NCI-H774 (cell line): Measurements from ENCODE around the gene CPXM1.
"Not testable (repeated sequence)": the region's sequence is repeated elsewhere in the genome, so short reads cannot be mapped to it uniquely, and the experiment has no call there.

ENCODE experiments used
- DNase-seq: peaks from one replicate; lab custom pipeline; 2025; lab: John Stamatoyannopoulos, UW

The CPXM1 gene

GRCh38 chr20:2799688-2800520 is 523 bp downstream of the CPXM1 start:
- DNase-seq = no peak

- no peak for DNase-seq
Observed at GRCh38 chr20:2799271-2799670, 1.2 kb downstream of the CPXM1 start.

GRCh38 chr20:2798814-2799213 is 1.6 kb downstream of the CPXM1 start:
- no peak for DNase-seq

- DNase-seq = no peak
Observed at GRCh38 chr20:2798095-2798805, 2.2 kb downstream of the CPXM1 start.

- DNase-seq = no peak
Observed at GRCh38 chr20:2797136-2797983, 3.1 kb downstream of the CPXM1 start.

GRCh38 chr20:2796011-2796660 is 4.3 kb downstream of the CPXM1 start:
- no peak for DNase-seq

- DNase-seq = no peak
Observed at GRCh38 chr20:2795451-2795850, 5.0 kb downstream of the CPXM1 start.

- no peak for DNase-seq
Observed at GRCh38 chr20:2794866-2795447, 5.5 kb downstream of the CPXM1 start.

- DNase-seq = no peak
Observed at GRCh38 chr20:2794202-2794748, 6.2 kb downstream of the CPXM1 start.

- DNase-seq = no peak
Observed at GRCh38 chr20:2793471-2793870, 7.0 kb downstream of the CPXM1 start.

- DNase-seq = no peak
Observed at GRCh38 chr20:2783908-2784566, 16.4 kb downstream of the CPXM1 start.

- DNase-seq = no peak
Observed at GRCh38 chr20:2780948-2781347, 19.5 kb downstream of the CPXM1 start.

- no peak for DNase-seq
Observed at GRCh38 chr20:2778602-2779321, 21.7 kb downstream of the CPXM1 start.

- DNase-seq = no peak
Observed at GRCh38 chr20:2775139-2775538, 25.3 kb downstream of the CPXM1 start.

GRCh38 chr20:2773812-2774211 is 26.6 kb downstream of the CPXM1 start:
- no peak for DNase-seq

- no peak for DNase-seq
Observed at GRCh38 chr20:2771631-2772080, 28.8 kb downstream of the CPXM1 start.

GRCh38 chr20:2770091-2770490 is 30.3 kb downstream of the CPXM1 start:
- DNase-seq = not testable (repeated sequence)

- no peak for DNase-seq
Observed at GRCh38 chr20:2768632-2769015, 31.8 kb downstream of the CPXM1 start.

- DNase-seq = no peak
Observed at GRCh38 chr20:2767768-2768631, 32.4 kb downstream of the CPXM1 start.
